Right lobe of liver (tissue), 4 donors: ENCODE measurements around the gene PLPP2.

ENCODE experiments used
- POLR2A ChIP-seq: fragments of 450-650 bp; IDR thresholded peaks from one replicate; pipeline ENCODE4 v1.6.1; 2017; ENCODE audit warnings: antibody characterized with exemption, mild to moderate bottlenecking
- TF ChIP-seq, protein P1 (sequence below), 4 donors: fragments of 200-600 bp in 3 of 4; fragments of 450-650 bp in 1 of 4; IDR thresholded peaks; one replicate each; pipeline versions ENCODE4 v1.5.1 to v1.8.0; 2016 to 2022; ENCODE audit warnings: antibody characterized with exemption in 4 of 4, mild to moderate bottlenecking in 2 of 4
- donor health status: DM: no; HTN: no; CAD: no.
- donor health status: DM: no; HTN: no; CAD: no.
- donor health status: DM: no; HTN: yes; CAD: no.

- TF ChIP-seq, protein P1, sequence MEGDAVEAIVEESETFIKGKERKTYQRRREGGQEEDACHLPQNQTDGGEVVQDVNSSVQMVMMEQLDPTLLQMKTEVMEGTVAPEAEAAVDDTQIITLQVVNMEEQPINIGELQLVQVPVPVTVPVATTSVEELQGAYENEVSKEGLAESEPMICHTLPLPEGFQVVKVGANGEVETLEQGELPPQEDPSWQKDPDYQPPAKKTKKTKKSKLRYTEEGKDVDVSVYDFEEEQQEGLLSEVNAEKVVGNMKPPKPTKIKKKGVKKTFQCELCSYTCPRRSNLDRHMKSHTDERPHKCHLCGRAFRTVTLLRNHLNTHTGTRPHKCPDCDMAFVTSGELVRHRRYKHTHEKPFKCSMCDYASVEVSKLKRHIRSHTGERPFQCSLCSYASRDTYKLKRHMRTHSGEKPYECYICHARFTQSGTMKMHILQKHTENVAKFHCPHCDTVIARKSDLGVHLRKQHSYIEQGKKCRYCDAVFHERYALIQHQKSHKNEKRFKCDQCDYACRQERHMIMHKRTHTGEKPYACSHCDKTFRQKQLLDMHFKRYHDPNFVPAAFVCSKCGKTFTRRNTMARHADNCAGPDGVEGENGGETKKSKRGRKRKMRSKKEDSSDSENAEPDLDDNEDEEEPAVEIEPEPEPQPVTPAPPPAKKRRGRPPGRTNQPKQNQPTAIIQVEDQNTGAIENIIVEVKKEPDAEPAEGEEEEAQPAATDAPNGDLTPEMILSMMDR (IDR thresholded peaks at IDR 0.05): no peak
- no peak for TF ChIP-seq POLR2A
These were observed 16.2 kb downstream of the PLPP2 start for GRCh38 chr19:275000-275399.
